Mononuclear cell (primary cell): Measurements from ENCODE around the gene CRHR1. TPM values are rescaled to one million over a fixed set of nuclear protein-coding genes. Genes with fewer than 3 reads are reported as not detected.

Experiments used
- H3K27me3 ChIP-seq: 2 replicates; pipeline ENCODE4 v1.6.0; 2011; ENCODE audit warnings: low read length, control low read depth; ENCODE audit not compliant: insufficient read depth
- H3K4me1 ChIP-seq: 2 replicates; pipeline ENCODE4 v1.5.1; 2011; ENCODE audit warnings: mild to moderate bottlenecking, low read length, control low read depth; ENCODE audit not compliant: insufficient read depth
- H3K4me3 ChIP-seq: 2 replicates; pipeline ENCODE4 v1.5.1; 2011; ENCODE audit warnings: mild to moderate bottlenecking, low read length, moderate library complexity
- H3K9me3 ChIP-seq: 2 replicates; pipeline ENCODE4 v1.5.1; 2011; ENCODE audit warnings: low read depth, mild to moderate bottlenecking, control low read depth, low read length
- total RNA-seq: library from RNA; depleted of rRNA; stranded (reverse); fragments of >200 nt; gene quantifications from one replicate; pipeline ENCODE4 v1.2.3, GENCODE V29; 2012

CRHR1 gene
- total RNA-seq, 1 donor = not detected

DNA sequence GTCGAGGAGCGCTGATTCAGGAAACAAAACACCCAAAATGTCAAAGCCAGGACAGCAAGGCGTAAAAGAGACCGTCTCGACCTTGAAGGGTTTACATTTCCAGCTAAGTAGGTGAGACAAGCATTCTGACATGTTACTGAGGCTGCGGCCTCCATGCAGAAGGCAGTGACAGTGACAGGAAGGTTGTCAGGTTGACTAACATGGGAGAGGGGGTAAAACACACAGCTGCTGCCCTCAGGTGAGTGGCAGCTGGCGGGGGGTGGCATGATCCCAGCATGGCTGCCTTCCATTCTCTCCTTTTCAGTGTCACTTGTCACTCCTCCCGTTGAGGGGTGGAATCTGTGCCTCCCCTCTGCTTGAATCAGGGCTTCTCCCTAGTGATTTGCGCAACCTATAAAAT lies 31.9 kb upstream of the CRHR1 start:
- Histone ChIP-seq H3K4me3 (no peak overlapping the region), H3K27me3 (no peaks in the 10 kb centered on the region), H3K4me1 (no peaks in the 10 kb centered on the region), H3K9me3 (no peaks in the 10 kb centered on the region)

DNA sequence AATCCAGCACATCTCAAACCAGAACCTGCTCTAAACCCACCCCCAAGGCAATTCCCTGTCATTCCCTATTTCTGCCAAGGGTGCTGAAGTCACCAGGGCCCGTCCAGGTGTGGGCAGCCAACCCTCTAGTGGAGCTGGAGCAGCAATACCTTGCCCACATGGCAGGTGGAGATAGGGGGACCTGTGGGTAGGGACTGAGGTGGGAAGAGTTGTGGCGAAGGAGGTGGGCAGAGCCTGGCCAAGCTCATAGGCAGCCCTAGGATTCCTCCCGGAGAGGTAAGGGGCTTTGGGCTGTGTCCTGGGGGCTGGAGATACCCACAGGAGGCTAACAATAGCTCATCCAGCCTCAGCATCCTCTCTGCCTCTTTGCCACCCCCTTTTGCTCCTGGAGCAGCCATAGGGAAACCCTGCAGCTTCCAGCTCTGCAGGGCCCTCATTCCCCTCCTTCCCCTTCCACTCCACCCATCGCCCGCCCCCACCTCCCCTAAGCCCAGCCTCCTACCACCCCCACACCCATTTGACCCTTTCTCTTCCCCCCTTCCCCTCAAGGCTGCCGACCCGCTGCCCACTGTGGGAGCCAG lies 30.4 kb upstream of the CRHR1 start:
- Histone ChIP-seq H3K4me3 (no peak overlapping the region), H3K27me3 (no peaks in the 10 kb centered on the region), H3K4me1 (no peaks in the 10 kb centered on the region), H3K9me3 (no peaks in the 10 kb centered on the region)

DNA sequence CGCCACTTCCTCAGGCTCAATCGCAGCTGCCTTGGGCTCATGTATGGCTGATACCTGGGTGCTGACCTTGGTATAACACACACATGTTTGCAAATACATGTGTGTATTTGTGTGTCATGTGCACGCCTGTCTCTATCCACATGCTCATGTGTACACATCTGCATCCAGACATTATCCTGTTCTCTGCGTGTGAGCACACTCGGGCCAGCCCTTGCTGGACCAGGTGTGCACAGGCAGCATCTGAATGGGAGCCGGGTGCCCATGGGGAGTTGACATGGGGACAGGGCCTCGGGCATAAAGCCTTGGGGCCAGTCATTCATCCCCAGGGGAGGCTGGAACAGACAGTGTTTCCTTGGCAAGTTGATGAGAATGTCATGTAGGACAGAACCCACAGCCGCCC lies 29.1 kb upstream of the CRHR1 start:
- Histone ChIP-seq H3K9me3 (no peaks in the 10 kb centered on the region), H3K4me1 (no peaks in the 10 kb centered on the region), H3K27me3 (no peaks in the 10 kb centered on the region), H3K4me3 (no peak overlapping the region)

DNA sequence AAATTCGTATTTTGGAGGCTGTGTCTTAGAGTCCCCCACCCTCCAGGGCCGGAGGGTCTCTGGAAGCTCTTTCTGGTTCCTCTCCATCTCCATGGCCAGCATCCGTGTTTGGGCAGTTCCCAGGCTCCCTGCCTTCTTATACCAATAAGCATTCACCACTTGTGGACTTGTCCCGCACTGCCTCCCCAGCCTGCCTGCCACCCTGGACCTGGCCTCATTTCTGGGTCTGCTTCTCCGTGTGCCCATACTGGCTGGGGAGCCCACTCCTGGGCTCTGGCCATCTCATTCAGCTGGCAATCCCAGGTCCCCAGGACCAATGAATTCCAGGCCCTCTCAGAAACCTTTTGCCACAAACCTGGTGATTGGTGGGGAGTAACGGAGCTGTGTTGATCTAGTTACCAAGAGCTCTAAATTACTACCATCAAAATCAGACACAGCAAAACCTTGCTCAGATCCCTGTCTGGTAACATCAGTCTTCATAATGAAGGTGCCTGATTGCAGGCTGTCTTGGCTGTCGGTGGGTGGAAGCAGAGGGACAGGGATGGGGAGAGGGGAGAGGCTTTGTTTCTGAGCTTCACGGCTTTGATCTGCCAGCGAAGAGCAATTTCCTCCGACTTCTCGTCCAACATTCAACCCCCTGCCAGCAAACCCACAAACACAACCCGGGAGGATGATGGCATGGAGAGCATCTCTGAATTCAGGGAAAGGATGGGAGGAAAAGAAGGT lies 27.7 kb upstream of the CRHR1 start:
- Histone ChIP-seq H3K4me1 (no peaks in the 10 kb centered on the region), H3K9me3 (no peaks in the 10 kb centered on the region), H3K27me3 (no peaks in the 10 kb centered on the region), H3K4me3 (no peak overlapping the region)

DNA sequence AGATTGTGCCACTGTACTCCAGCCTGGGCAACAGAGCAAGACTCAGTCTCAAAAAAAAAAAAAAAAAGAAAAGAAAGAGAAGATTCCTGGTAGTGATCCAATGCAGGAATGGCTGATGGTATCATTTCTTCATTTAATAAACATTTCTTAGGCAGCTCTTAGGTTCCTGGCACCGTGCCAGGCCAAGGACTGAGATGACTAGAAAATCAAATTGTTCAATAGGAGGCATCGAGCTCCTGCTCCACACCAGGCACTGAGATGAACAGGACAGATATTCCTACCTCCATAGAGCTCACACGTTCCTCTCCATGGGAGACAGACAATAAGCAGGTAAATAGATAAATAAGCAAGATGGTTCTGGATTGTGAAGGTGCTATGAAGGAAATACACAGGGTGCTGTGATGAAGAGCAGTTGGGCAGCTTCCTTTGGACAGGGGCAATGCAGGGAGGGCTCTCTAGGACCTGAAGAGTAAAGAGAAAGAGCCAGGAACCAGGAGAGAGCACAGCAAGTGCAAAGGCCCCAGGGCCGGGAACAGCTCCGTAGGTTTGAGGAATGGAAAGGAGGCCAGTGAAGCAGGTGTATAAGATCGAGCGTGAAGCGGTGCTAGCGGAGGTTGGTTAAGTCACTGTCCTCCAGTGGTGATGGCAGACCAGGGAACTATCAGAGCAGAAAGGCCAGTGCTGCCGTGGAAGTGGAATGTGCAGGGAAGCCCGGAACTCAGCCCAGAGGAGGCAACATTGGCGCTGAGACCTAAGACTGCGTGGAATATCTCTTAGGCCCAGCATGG lies 26.5 kb upstream of the CRHR1 start:
- Histone ChIP-seq H3K4me3 (no peak overlapping the region), H3K9me3 (no peaks in the 10 kb centered on the region), H3K4me1 (no peaks in the 10 kb centered on the region), H3K27me3 (no peaks in the 10 kb centered on the region)

DNA sequence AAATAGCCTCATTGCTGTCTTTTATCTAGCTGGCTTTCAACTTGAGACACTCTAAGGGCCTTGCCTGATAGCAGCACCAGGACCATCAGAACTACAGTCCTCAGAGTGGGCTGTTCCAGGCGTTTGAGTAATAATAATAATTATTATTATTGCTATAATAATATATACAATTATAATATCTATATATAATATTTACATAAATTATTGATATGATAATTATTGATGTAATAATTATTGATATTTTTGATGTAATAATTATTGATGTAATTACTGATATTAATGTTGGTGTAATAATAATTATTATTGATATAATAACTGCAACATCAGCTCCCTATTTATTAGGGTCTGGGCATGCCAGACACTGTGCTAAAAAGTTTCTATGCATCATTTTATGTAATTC lies 25.6 kb upstream of the CRHR1 start:
- no peaks in the 10 kb centered on the region for H3K27me3 ChIP-seq
- H3K4me3 ChIP-seq = no peak overlapping the region
- no peaks in the 10 kb centered on the region for H3K4me1 ChIP-seq
- H3K9me3 ChIP-seq = no peaks in the 10 kb centered on the region

DNA sequence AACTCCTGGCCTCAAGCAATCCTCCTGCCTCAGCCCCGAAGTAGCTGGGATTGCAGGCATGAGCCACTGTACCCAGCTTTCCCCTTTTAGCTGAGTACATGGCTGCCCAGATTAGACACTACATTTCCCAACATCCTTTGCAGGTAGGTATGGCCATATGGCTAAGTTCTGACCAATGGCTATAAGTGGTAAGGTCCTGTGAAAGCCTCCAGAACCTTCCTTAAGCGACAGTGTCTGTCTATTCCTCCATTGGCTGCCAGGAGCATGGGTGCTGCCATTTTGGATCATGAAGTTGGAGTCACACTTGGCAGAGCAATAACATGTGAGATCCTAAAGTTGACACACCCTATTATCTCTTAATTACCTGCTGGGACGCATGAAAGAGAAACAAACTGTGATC lies 24.4 kb upstream of the CRHR1 start:
- Histone ChIP-seq H3K4me1 (no peaks in the 10 kb centered on the region), H3K27me3 (no peaks in the 10 kb centered on the region), H3K4me3 (no peak overlapping the region), H3K9me3 (no peaks in the 10 kb centered on the region)

DNA sequence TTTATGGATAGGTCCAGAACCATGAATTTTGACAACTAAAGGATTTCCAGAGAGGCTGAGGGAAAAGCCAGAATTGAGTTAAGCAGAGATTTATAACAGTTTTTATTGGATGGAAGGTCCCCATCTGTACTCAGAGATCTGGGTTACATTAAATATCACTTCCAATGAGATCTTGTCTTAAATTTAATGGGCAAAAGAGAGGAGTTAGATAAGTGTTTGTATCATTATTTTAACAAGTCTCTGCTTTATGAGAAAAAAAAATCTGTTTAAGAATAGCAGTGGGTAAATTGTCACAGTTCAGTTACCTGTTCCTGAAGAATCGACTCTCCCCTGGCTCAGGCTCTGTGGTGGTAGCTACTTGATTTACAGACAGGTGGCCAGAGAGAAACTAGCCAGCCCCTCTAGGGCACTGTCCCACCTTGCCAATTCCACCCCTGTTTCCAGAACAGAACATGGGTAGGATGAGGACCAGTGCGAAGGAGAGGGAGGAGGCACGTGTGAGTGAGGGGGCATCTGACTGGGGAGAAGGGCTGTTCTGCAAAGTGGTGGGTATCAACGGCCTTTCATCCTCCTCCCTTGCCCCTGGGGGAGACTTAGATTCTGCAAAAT lies 22.1 kb upstream of the CRHR1 start:
- no peaks in the 10 kb centered on the region for H3K9me3 ChIP-seq
- H3K27me3 ChIP-seq = peaks cover 3% of the 10 kb centered on the region
- no peak overlapping the region for H3K4me3 ChIP-seq
- H3K4me1 ChIP-seq = no peaks in the 10 kb centered on the region

DNA sequence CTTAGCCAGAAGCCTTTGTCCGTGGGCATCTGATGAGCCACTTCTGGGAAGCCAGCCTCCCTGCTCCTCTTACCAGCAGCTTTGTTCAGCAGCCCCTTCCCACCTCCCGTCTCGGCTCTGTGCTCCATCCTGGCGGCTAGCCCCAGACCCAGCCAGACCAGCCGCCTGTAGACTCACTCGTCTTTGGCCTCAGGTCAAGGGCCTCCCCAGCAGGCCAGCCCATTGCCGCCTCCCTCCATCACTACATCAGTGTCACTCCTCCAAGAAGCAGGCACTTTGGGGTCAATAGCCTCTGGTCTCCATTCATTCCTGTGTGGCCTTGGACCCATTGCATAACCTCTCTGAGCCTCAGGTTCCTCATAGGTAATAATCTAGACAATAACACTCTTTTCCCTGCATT lies 20.9 kb upstream of the CRHR1 start:
- H3K4me1 ChIP-seq = no peaks in the 10 kb centered on the region
- no peak overlapping the region for H3K4me3 ChIP-seq
- H3K27me3 ChIP-seq = peaks cover 3% of the 10 kb centered on the region
- no peaks in the 10 kb centered on the region for H3K9me3 ChIP-seq

DNA sequence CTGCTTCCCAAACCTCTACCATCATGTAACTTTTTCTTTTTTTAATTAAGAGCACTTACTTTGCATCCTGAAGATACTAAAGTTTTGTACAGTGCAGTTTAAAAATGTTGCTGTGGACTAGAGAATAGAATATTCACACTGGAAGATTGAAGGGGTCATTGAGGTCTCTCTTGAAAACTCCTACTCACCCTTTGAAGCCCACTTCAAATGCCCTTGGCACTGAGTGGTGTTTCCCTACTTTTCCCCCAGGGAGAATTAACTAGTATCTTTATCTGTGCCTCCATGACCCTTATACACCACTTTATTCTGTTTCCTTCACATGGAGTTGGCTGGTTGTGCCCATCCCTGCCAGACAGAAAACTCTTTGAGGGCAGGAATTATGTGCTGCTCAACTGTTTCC lies 19.6 kb upstream of the CRHR1 start:
- Histone ChIP-seq H3K27me3 (peaks cover 3% of the 10 kb centered on the region), H3K4me3 (no peak overlapping the region), H3K4me1 (no peaks in the 10 kb centered on the region), H3K9me3 (no peaks in the 10 kb centered on the region)

DNA sequence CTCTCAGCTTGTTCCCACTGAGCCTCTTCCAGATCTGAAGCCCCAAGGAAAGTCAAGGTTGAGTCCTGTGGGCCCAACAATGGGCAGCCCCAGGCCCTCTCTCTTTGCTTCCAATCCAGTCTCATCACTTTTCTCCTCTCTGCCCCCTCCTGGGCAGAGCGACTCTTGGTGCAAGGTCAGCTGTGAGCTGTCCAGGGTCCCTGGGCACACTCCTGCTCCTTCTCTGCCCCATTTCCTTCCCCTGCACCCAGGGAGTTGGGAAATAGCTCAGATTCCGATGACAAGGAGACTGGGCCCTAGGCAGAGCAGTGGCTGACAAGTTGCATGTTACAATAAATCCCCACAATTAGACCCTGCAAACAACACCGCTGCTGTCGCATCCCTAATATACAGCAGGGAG lies 16.1 kb upstream of the CRHR1 start:
- Histone ChIP-seq H3K4me1 (no peaks in the 10 kb centered on the region), H3K27me3 (peaks cover 3% of the 10 kb centered on the region), H3K4me3 (no peak overlapping the region), H3K9me3 (no peaks in the 10 kb centered on the region)

DNA sequence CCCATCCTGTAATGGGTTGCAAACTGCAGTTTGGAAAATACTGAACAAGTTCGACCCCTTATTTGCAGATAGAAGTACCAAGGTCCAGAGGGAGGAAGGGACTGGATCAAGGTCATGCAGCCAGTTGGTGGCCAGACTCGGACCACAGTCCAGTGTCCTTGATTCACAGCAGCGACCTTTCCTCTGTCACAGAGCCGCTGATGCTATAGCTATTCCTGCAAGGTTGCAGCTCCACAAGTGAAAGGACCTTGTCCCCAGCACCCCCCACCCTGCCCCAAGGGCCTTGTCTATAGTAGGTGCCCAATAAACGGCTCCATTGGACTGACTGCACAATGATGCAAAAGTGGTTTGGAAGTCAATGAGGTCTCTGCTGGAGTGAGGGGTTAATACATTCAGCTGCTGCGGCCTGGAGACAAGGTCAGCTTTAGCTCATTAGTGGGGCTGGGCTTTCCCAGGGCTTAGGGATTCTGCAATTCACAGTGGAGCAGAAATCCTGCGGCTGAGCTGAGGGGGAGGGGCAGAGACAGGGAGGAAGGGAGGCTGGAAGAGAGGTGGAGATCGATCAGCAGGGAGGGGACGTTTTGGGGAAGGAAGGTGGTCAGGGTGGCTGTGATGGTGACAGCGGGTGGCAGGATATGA lies 13.4 kb upstream of the CRHR1 start:
- H3K9me3 ChIP-seq = no peaks in the 10 kb centered on the region
- H3K4me1 ChIP-seq = no peaks in the 10 kb centered on the region
- H3K4me3 ChIP-seq = no peak overlapping the region
- peaks cover 3% of the 10 kb centered on the region for H3K27me3 ChIP-seq

DNA sequence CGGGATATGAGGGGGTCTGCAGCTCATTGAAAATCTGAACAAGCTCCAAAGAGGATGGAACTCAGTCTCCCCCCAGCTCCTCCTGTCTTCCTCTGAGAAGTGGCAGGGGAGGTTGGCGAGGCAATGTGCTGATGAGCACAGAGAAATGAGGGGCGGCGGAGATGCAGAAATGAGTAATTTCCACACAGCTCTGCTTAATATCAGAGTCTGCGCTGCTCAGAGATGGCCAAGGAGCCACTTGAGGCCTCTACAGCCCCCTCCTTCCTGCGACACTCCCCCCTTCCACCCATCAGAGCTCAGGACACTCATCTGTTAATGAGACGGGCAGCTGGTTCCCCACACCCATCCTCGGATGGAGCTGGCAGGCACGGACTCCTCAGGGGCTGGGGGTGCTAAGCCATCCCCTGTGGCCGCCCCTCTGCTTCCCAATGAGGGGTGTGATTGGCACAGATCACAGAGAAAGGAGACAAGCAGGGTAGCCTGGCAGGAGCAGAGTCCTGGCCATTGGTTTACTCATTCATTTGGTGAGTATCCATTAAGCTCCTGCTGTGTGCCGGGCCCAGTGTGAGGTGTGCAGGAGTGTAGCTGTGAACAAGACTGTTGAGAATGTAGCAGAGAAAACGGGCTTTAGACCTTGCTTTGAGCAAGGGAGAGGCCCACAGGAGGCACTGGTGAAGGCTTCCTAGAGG lies 12.7 kb upstream of the CRHR1 start:
- H3K27me3 ChIP-seq = peaks cover 3% of the 10 kb centered on the region
- H3K9me3 ChIP-seq = no peaks in the 10 kb centered on the region
- H3K4me3 ChIP-seq = no peak overlapping the region
- no peaks in the 10 kb centered on the region for H3K4me1 ChIP-seq

DNA sequence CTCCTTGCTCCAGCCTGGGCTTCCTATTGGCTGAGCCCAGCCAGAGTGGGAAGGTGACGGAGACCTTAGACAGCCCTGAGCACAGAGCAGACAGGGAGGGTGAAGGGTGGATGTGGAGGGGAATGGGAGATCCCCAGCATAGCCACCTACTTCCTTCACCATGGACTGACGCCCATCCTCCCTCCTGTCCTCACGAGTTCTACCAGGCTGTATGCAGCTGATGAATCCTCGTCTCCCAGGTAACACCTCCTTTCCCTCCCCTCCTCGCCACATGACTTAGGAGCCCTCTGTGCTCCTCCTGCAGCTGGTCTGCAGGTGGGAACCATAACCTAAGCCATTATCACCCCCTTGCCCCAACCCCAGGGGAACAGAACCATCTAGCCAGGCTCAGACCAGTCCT lies 9.0 kb upstream of the CRHR1 start:
- Histone ChIP-seq H3K27me3 (no peaks in the 10 kb centered on the region), H3K9me3 (no peaks in the 10 kb centered on the region), H3K4me1 (no peaks in the 10 kb centered on the region), H3K4me3 (no peak overlapping the region)
